ENCODE data around the gene CCNI2.

The CCNI2 gene

GRCh38 chr5:132751971-132752580 lies 4.8 kb downstream of the CCNI2 start:
- Histone ChIP-seq H3K4me3 (ENCODE audit: low read length) (no peak overlapping the region), H3K4me1 (ENCODE audit: insufficient read depth, low read length) (peaks cover 8% of the 10 kb centered on the region; the same call in 1 of the 2 replicates), H3K9ac (ENCODE audit: low read depth, low read length) (no peak overlapping the region), H3K27ac (ENCODE audit: low read length) (no peak overlapping the region), H3K9me3 (ENCODE audit: insufficient read depth, low read depth, low read length) (no peaks in the 10 kb centered on the region), H3K36me3 (ENCODE audit: insufficient read depth, low read depth, low read length) (no peaks in the 10 kb centered on the region), H3K27me3 (ENCODE audit: insufficient read depth, low read length) (peaks cover 49% of the 10 kb centered on the region)

DNA sequence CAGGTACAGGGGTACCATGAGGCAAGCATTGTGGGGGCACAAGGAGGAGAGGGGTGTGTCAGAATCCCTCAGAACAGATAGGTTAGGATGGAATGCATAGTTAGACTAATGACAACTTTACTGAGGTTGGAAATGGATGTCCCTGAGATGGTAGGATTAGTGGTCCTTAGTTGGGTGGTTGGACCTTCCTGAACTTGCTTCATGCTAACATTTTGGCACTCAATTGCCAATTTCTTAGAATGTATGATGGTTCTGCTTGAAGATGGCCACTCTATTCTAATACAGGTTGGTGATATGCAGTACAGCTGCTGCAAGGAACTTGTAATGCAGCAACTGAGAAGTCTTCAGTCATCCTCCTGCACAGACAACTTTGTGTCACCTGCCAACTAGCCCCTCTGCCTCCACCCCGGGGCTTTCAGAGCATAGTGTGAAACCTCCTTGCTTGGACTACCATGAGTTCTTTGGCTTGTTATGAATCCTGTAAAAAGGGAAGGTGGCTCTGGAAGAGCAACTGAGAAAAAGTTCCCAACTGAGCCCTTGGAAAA lies 5.4 kb downstream of the CCNI2 start:
- H3K4me1 ChIP-seq (ENCODE audit: insufficient read depth, low read length): peaks cover 8% of the 10 kb centered on the region; the same call in 1 of the 2 replicates
- no peaks in the 10 kb centered on the region for H3K36me3 ChIP-seq (ENCODE audit: insufficient read depth, low read depth, low read length)
- no peak overlapping the region for H3K27ac ChIP-seq (ENCODE audit: low read length)
- peaks cover 43% of the 10 kb centered on the region for H3K27me3 ChIP-seq (ENCODE audit: insufficient read depth, low read length)
- no peak overlapping the region for H3K4me3 ChIP-seq (ENCODE audit: low read length)
- no peak overlapping the region for H3K9ac ChIP-seq (ENCODE audit: low read depth, low read length)
- no peaks in the 10 kb centered on the region for H3K9me3 ChIP-seq (ENCODE audit: insufficient read depth, low read depth, low read length)

- H3K27me3 ChIP-seq (ENCODE audit: insufficient read depth, low read length): peaks cover 36% of the 10 kb centered on the region
- H3K4me3 ChIP-seq (ENCODE audit: low read length): no peak overlapping the region
- no peaks in the 10 kb centered on the region for H3K9me3 ChIP-seq (ENCODE audit: insufficient read depth, low read depth, low read length)
- peaks cover under 1% of the 10 kb centered on the region; the same call in 1 of the 2 replicates for H3K36me3 ChIP-seq (ENCODE audit: insufficient read depth, low read depth, low read length)
- H3K4me1 ChIP-seq (ENCODE audit: insufficient read depth, low read length): peaks cover 8% of the 10 kb centered on the region; the same call in 1 of the 2 replicates
- H3K27ac ChIP-seq (ENCODE audit: low read length): no peak overlapping the region
- no peak overlapping the region for H3K9ac ChIP-seq (ENCODE audit: low read depth, low read length)
Observed at GRCh38 chr5:132753135-132753987, 6.1 kb downstream of the CCNI2 start.

GRCh38 chr5:132754111-132754510 lies 6.9 kb downstream of the CCNI2 start:
- no peak overlapping the region for H3K27ac ChIP-seq (ENCODE audit: low read length)
- H3K36me3 ChIP-seq (ENCODE audit: insufficient read depth, low read depth, low read length): peaks cover 6% of the 10 kb centered on the region; the same call in 1 of the 2 replicates
- peaks cover 28% of the 10 kb centered on the region for H3K27me3 ChIP-seq (ENCODE audit: insufficient read depth, low read length)
- no peaks in the 10 kb centered on the region for H3K9me3 ChIP-seq (ENCODE audit: insufficient read depth, low read depth, low read length)
- H3K4me3 ChIP-seq (ENCODE audit: low read length): no peak overlapping the region
- H3K4me1 ChIP-seq (ENCODE audit: insufficient read depth, low read length): peaks cover 8% of the 10 kb centered on the region; the same call in 1 of the 2 replicates
- H3K9ac ChIP-seq (ENCODE audit: low read depth, low read length): no peak overlapping the region

DNA sequence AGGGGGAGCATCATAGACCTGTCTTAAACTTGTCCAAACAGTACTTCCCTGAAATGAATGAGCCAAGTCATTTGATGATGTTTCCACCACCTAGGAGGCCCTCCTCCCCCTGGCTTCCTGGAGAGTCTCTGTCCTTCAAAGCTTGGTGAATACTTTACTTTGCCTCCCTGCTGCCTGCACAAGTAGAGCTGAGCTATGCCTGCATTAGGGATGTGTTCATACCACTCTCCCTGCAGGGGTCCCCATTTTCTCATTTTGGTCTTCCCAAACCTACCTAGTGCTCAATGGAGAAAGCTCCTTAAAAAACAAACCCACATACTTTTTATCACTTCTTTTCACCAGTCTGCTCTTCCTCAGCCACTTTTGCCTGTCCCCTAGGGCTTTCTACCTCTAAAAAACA lies 7.7 kb downstream of the CCNI2 start:
- Histone ChIP-seq H3K27ac (ENCODE audit: low read length) (no peak overlapping the region), H3K4me3 (ENCODE audit: low read length) (no peak overlapping the region), H3K27me3 (ENCODE audit: insufficient read depth, low read length) (peaks cover 20% of the 10 kb centered on the region), H3K36me3 (ENCODE audit: insufficient read depth, low read depth, low read length) (peaks cover 6% of the 10 kb centered on the region; the same call in 1 of the 2 replicates), H3K9me3 (ENCODE audit: insufficient read depth, low read depth, low read length) (no peaks in the 10 kb centered on the region), H3K4me1 (ENCODE audit: insufficient read depth, low read length) (peaks cover 8% of the 10 kb centered on the region; the same call in 1 of the 2 replicates), H3K9ac (ENCODE audit: low read depth, low read length) (no peak overlapping the region)

GRCh38 chr5:132756542-132756941 lies 9.3 kb downstream of the CCNI2 start:
- Histone ChIP-seq H3K36me3 (ENCODE audit: insufficient read depth, low read depth, low read length) (peaks cover 6% of the 10 kb centered on the region; the same call in 1 of the 2 replicates), H3K27me3 (ENCODE audit: insufficient read depth, low read length) (peaks cover 4% of the 10 kb centered on the region; the same call in 1 of the 2 replicates), H3K27ac (ENCODE audit: low read length) (no peak overlapping the region), H3K9ac (ENCODE audit: low read depth, low read length) (no peak overlapping the region), H3K4me3 (ENCODE audit: low read length) (no peak overlapping the region), H3K4me1 (ENCODE audit: insufficient read depth, low read length) (peaks cover 8% of the 10 kb centered on the region; the same call in 1 of the 2 replicates), H3K9me3 (ENCODE audit: insufficient read depth, low read depth, low read length) (no peaks in the 10 kb centered on the region)

DNA sequence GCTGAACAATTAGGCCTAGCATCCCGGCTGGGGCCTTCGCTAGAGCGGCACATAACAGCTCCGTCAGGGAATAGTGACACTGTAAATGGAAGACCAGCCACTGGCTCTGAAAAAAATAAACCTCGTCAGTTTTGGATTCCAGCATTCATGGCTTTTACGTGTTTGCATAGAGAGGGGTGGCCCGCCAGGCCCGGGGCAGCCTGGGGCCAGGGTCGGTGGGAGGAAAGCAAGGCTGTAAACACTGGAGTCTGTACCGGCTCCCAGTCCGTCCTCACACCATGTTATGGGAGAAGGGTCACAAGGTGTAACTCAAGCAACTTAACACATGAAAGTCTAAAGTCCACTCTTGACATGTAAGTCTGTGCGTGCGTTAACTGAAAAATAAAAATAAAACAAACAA lies 11.2 kb downstream of the CCNI2 start:
- no peak overlapping the region for H3K27ac ChIP-seq (ENCODE audit: low read length)
- no peaks in the 10 kb centered on the region for H3K27me3 ChIP-seq (ENCODE audit: insufficient read depth, low read length)
- H3K9ac ChIP-seq (ENCODE audit: low read depth, low read length): no peak overlapping the region
- H3K4me1 ChIP-seq (ENCODE audit: insufficient read depth, low read length): peaks cover 8% of the 10 kb centered on the region; the same call in 1 of the 2 replicates
- H3K4me3 ChIP-seq (ENCODE audit: low read length): no peak overlapping the region
- H3K9me3 ChIP-seq (ENCODE audit: insufficient read depth, low read depth, low read length): no peaks in the 10 kb centered on the region
- H3K36me3 ChIP-seq (ENCODE audit: insufficient read depth, low read depth, low read length): peaks cover 6% of the 10 kb centered on the region; the same call in 1 of the 2 replicates

GRCh38 chr5:132759114-132760048 lies 12.2 kb downstream of the CCNI2 start:
- Histone ChIP-seq H3K4me1 (ENCODE audit: insufficient read depth, low read length) (peaks cover 8% of the 10 kb centered on the region; the same call in 1 of the 2 replicates), H3K9me3 (ENCODE audit: insufficient read depth, low read depth, low read length) (no peaks in the 10 kb centered on the region), H3K9ac (ENCODE audit: low read depth, low read length) (no peak overlapping the region), H3K27me3 (ENCODE audit: insufficient read depth, low read length) (no peaks in the 10 kb centered on the region), H3K4me3 (ENCODE audit: low read length) (no peak overlapping the region), H3K27ac (ENCODE audit: low read length) (no peak overlapping the region), H3K36me3 (ENCODE audit: insufficient read depth, low read depth, low read length) (peaks cover 6% of the 10 kb centered on the region; the same call in 1 of the 2 replicates)

DNA sequence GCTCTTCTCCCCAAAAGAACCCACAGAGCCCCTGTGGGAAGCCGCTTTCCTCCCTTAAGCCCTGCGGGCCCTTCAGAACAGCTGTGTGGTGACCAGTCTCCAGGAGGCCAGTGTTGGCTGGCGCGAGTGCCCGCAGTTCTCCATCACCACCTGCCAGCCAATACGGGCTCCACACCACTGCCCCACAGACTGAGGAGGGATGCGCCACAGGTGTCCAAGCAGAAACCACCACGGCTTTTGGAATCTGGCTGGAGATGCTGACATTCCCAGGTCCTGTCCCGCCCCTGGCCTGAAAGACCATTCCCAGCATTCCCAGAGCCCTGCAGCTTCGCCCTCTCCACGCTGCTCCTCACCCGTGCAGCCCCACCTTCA lies 12.8 kb downstream of the CCNI2 start:
- H3K36me3 ChIP-seq (ENCODE audit: insufficient read depth, low read depth, low read length): peaks cover 6% of the 10 kb centered on the region; the same call in 1 of the 2 replicates
- no peak overlapping the region for H3K9ac ChIP-seq (ENCODE audit: low read depth, low read length)
- no peaks in the 10 kb centered on the region for H3K27me3 ChIP-seq (ENCODE audit: insufficient read depth, low read length)
- H3K27ac ChIP-seq (ENCODE audit: low read length): no peak overlapping the region
- H3K9me3 ChIP-seq (ENCODE audit: insufficient read depth, low read depth, low read length): no peaks in the 10 kb centered on the region
- H3K4me3 ChIP-seq (ENCODE audit: low read length): no peak overlapping the region
- peaks cover 1% of the 10 kb centered on the region; the same call in 1 of the 2 replicates for H3K4me1 ChIP-seq (ENCODE audit: insufficient read depth, low read length)

DNA sequence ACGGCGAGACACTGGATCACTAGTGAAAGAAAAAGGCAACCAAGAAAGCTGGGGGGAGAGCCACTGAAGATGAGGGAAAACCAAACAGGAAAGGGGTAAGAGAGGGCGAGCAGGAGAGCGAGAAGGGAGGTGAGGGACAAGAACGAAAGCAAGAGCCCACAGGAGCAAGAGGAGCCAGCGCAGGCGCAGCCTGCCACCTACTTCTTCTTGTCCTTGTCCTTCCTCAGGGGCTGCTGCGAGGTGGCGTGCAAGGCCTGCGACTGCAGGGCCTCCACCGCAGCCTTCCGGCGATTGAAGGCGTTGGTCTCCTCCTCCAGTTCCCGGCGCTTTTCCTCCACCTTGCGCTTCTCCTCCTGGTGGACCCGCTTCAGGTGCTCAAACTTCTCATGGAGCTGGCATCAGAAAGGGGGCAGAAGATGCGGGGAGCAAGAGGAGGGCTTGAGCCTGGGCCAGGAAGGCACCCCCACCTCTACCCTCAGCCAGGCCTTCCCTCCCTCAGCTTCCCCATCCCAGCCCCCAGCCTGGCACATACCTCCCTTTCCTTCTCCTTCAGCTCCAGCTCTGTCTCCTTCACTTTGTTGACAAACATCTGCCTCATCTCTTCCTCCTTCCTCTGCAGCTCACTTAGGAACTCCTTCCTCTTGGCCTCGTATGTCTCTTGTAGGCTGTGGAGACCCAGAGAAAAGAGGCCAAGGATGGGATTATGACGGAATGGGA lies 13.5 kb downstream of the CCNI2 start:
- no peaks in the 10 kb centered on the region for H3K4me1 ChIP-seq (ENCODE audit: insufficient read depth, low read length)
- H3K27me3 ChIP-seq (ENCODE audit: insufficient read depth, low read length): no peaks in the 10 kb centered on the region
- H3K9me3 ChIP-seq (ENCODE audit: insufficient read depth, low read depth, low read length): no peaks in the 10 kb centered on the region
- H3K27ac ChIP-seq (ENCODE audit: low read length): no peak overlapping the region
- peaks cover 6% of the 10 kb centered on the region; the same call in 1 of the 2 replicates for H3K36me3 ChIP-seq (ENCODE audit: insufficient read depth, low read depth, low read length)
- H3K9ac ChIP-seq (ENCODE audit: low read depth, low read length): no peak overlapping the region
- H3K4me3 ChIP-seq (ENCODE audit: low read length): no peak overlapping the region
